ENCODE data around the gene F10.

- no peak for TF ChIP-seq CTCF (IDR thresholded peaks at IDR 0.05)
- TF ChIP-seq POLR2A (IDR thresholded peaks at IDR 0.05), result no peak
Measured at GRCh38 chr13:113172419-113172926, 49.9 kb downstream of the F10 start.
